ENCODE results near the gene ZNF618.

GRCh38 chr9:113888976-113889375 lies 12.9 kb downstream of the ZNF618 start:
- TF ChIP-seq, protein P1, sequence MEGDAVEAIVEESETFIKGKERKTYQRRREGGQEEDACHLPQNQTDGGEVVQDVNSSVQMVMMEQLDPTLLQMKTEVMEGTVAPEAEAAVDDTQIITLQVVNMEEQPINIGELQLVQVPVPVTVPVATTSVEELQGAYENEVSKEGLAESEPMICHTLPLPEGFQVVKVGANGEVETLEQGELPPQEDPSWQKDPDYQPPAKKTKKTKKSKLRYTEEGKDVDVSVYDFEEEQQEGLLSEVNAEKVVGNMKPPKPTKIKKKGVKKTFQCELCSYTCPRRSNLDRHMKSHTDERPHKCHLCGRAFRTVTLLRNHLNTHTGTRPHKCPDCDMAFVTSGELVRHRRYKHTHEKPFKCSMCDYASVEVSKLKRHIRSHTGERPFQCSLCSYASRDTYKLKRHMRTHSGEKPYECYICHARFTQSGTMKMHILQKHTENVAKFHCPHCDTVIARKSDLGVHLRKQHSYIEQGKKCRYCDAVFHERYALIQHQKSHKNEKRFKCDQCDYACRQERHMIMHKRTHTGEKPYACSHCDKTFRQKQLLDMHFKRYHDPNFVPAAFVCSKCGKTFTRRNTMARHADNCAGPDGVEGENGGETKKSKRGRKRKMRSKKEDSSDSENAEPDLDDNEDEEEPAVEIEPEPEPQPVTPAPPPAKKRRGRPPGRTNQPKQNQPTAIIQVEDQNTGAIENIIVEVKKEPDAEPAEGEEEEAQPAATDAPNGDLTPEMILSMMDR (IDR thresholded peaks at IDR 0.05) = no peak
- TF ChIP-seq POLR2A (IDR thresholded peaks at IDR 0.05) = no peak
- no peak for TF ChIP-seq POLR2AphosphoS5 (IDR thresholded peaks at IDR 0.05)
- no peak for TF ChIP-seq EP300 (IDR thresholded peaks at IDR 0.05)
